ENCODE results near the gene CATSPERZ. TPM values are rescaled to one million over a fixed set of nuclear protein-coding genes. Genes with fewer than 3 reads are reported as not detected.

The CATSPERZ gene
- total and polyA plus RNA-seq, 2 of the 8 experiments (the other 6 are each of a cell fraction or from before 2014, with no cell fraction given) = 0.77 TPM; not detected in 1

- H3K4me2 ChIP-seq (ENCODE audit: insufficient read depth in 1 of 2, low read depth in 2 of 2, low read length in 2 of 2) = no peak overlapping the region
- no peak overlapping the region for H3K4ac ChIP-seq (replicated peaks; ENCODE audit: insufficient read length, low read depth, low read length)
- no peak overlapping the region for H4K8ac ChIP-seq (ENCODE audit: extremely low read depth, insufficient read depth, low read length)
- no peaks in the 10 kb centered on the region for H3K27me3 ChIP-seq (replicated peaks in 1 of 4; ENCODE audit: control insufficient read depth in 3 of 4, extremely low read depth in 1 of 4, insufficient read depth in 3 of 4, low read length in 3 of 4)
- no peaks in the 10 kb centered on the region; a peak in 1 of 8 replicates for H3K36me3 ChIP-seq (ENCODE audit: control insufficient read depth in 2 of 4, insufficient read depth in 4 of 4, low read length in 3 of 4)
- FAIRE-seq = no peak
- no peak for DNase-seq (ENCODE audit: low read depth in 1 of 2, low spot score in 2 of 2)
- no peak overlapping the region for H3K9ac ChIP-seq (replicated peaks in 1 of 4; ENCODE audit: extremely low read depth in 1 of 4, low read depth in 3 of 4, low read length in 3 of 4)
- WGBS, 2 experiments (ENCODE audit: extremely low coverage in 1 of 2, insufficient coverage in 1 of 2, insufficient read length in 1 of 2, insufficient replicate concordance in 2 of 2, low coverage in 1 of 2, low lambda C conversion rate in 2 of 2, missing lambda C conversion rate in 1 of 2) = 81% methylated on average over 2 of the region's 2 CpGs; no CpG with 5 or more reads in 1 of the 2 experiments
- H2AK5ac ChIP-seq (ENCODE audit: low read depth, low read length) = no peak overlapping the region
- H2BK12ac ChIP-seq (ENCODE audit: low read depth, low read length) = no peak overlapping the region
- no peaks in the 10 kb centered on the region for H3K23me2 ChIP-seq (ENCODE audit: low read depth, low read length)
- H3K14ac ChIP-seq (ENCODE audit: insufficient read length) = no peak overlapping the region
- no peak overlapping the region for H2BK20ac ChIP-seq (ENCODE audit: low read length)
- no peak overlapping the region for H2AFZ ChIP-seq (ENCODE audit: low read length)
- H3K56ac ChIP-seq (replicated peaks; ENCODE audit: insufficient read length, low read depth, low read length) = no peak overlapping the region
- no peak overlapping the region for H4K5ac ChIP-seq (ENCODE audit: insufficient read length, low read depth, low read length)
- no peak for TF ChIP-seq POLR2A (IDR thresholded peaks at IDR 0.05; ENCODE audit: control extremely low read depth in 1 of 2, low read depth in 2 of 2, low read length in 2 of 2)
- TF ChIP-seq TAF1 (IDR thresholded peaks at IDR 0.05; ENCODE audit: low read depth, low read length) = no peak
- no peak for TF ChIP-seq RFX5 (IDR thresholded peaks at IDR 0.05; ENCODE audit: borderline replicate concordance, low read depth, low read length)
- TF ChIP-seq JUN (IDR thresholded peaks at IDR 0.05; ENCODE audit: low read depth, low read length) = no peak
- TF ChIP-seq PHF8 (conservative IDR thresholded peaks at IDR 0.05; ENCODE audit: low read depth, low read length) = no peak
- TF ChIP-seq CTBP2 (IDR thresholded peaks at IDR 0.05; ENCODE audit: borderline replicate concordance, insufficient read depth, insufficient read length, low read length) = no peak
- no peak for TF ChIP-seq MAX (IDR thresholded peaks at IDR 0.05)
- no peak for TF ChIP-seq SP1 (IDR thresholded peaks at IDR 0.05; ENCODE audit: low read depth, low read length)
- TF ChIP-seq ATF2 (IDR thresholded peaks at IDR 0.05; ENCODE audit: low read length) = no peak
- no peak for TF ChIP-seq NRF1 (IDR thresholded peaks at IDR 0.05; ENCODE audit: low read depth, low read length)
- TF ChIP-seq SIRT6 (IDR thresholded peaks at IDR 0.05; ENCODE audit: low read length) = no peak
- no peak for TF ChIP-seq NANOG (IDR thresholded peaks at IDR 0.05; ENCODE audit: insufficient read depth, low read depth, low read length, poor library complexity, severe bottlenecking)
- no peak for TF ChIP-seq JUND (IDR thresholded peaks at IDR 0.05; ENCODE audit: low read length)
- no peak overlapping the region for H2BK15ac ChIP-seq (ENCODE audit: low read length)
- H3K18ac ChIP-seq (ENCODE audit: extremely low read depth, low read length) = no peak overlapping the region
- H3K79me1 ChIP-seq (ENCODE audit: low read depth, low read length) = no peaks in the 10 kb centered on the region; the same call in 1 of the 2 replicates
- peak overlapping the region; percentile 35; the same call in 1 of the 2 replicates for H2BK5ac ChIP-seq (ENCODE audit: low read depth, low read length)
- no peak overlapping the region for H3K23ac ChIP-seq (ENCODE audit: insufficient read length)
- POLR2A ChIA-PET (ENCODE audit: partially characterized antibody) = interaction anchor here (0.6 to 0.8 kb wide), 2 partner anchors 18 to 32 kb away, joined by 3 read pairs; no protein-coding TSS in a partner anchor
- CTCF ChIA-PET (ENCODE audit: partially characterized antibody) = interaction anchor here (0.6 to 13.7 kb wide), 8 partner anchors 13 to 1890 kb away, joined by 3 to 168 read pairs (median 4); partner anchors contain the start of genes CATSPERZ, ESRRA and PLCB3
- no peak overlapping the region for H3K27ac ChIP-seq (ENCODE audit: low read depth, low read length)
- no peak overlapping the region for H2BK120ac ChIP-seq (replicated peaks; ENCODE audit: low read depth, low read length)
- no peak overlapping the region for H4K91ac ChIP-seq (replicated peaks; ENCODE audit: insufficient read length, low read length)
- no peak overlapping the region for H3K4me3 ChIP-seq (ENCODE audit: extremely low read depth in 1 of 4, insufficient read depth in 2 of 4, low read depth in 3 of 4, low read length in 4 of 4)
- H3K4me1 ChIP-seq (replicated peaks in 1 of 4; ENCODE audit: control insufficient read depth in 3 of 4, insufficient read depth in 4 of 4, low read length in 3 of 4) = peaks cover 0 to 5% (median 2%) of the 10 kb centered on the region in 4 experiments; a peak in 1 of 7 replicates
- H4K20me1 ChIP-seq (replicated peaks in 1 of 2; ENCODE audit: control insufficient read depth in 1 of 2, insufficient read depth in 2 of 2, low read length in 2 of 2) = no peaks in the 10 kb centered on the region
- H3K9me3 ChIP-seq (ENCODE audit: insufficient read depth in 2 of 2, low read depth in 1 of 2, low read length in 1 of 2) = no peaks in the 10 kb centered on the region
- 0 out of 4 replicates have a peak, but pooled peaks cover 0 to 4% of the 10 kb centered on the region in 2 experiments for H3K79me2 ChIP-seq (ENCODE audit: control insufficient read depth in 1 of 2, insufficient read depth in 2 of 2, low read length in 2 of 2)
Measured at GRCh38 chr11:64275841-64276240, 24.3 kb upstream of the CATSPERZ start.
